ENCODE data around the gene ADGRL1.
"Not testable (repeated sequence)": the region's sequence is repeated elsewhere in the genome, so short reads cannot be mapped to it uniquely, and the experiment has no call there.

Gene ADGRL1

GRCh38 chr19:14243718-14244117 lies 37.7 kb upstream of the ADGRL1 start:
- H3K36me3 ChIP-seq; H3K27me3 ChIP-seq; H3K4me3 ChIP-seq (ENCODE audit: low read depth, low read length); H3K4me1 ChIP-seq; DNase-seq; H3K9me3 ChIP-seq: not testable (repeated sequence)

GRCh38 chr19:14237014-14237941 lies 31.3 kb upstream of the ADGRL1 start:
- H3K9me3 ChIP-seq = no peaks in the 10 kb centered on the region
- no peaks in the 10 kb centered on the region for H3K27me3 ChIP-seq
- DNase-seq = no peak
- H3K36me3 ChIP-seq = no peaks in the 10 kb centered on the region
- TF ChIP-seq CTCF (IDR thresholded peaks at IDR 0.05; ENCODE audit: low read depth, low read length) = no peak
- H3K4me1 ChIP-seq = no peaks in the 10 kb centered on the region
- no peak overlapping the region for H3K4me3 ChIP-seq (ENCODE audit: low read depth, low read length)

DNA sequence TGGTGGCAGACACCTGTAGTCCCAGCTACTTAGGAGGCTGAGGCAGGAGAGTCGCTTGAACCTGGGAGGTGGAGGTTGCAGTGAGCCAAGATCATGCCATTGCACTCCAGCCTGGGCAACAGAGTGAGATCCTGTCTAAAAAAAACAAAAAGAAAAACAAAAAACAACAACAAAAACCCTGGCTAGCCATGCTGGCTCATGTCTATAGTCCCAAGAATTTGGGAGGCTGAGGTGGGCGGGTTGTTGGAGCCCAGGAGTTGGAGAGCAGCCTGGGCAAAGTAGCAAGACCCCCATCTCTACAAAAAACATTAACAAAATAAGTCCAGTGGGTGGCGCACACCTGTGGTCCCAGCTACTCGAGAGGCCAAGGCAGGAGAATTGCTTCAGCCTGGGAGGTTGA lies 27.0 kb upstream of the ADGRL1 start:
- not testable (repeated sequence) for H3K4me1 ChIP-seq; H3K9me3 ChIP-seq; H3K4me3 ChIP-seq (ENCODE audit: low read depth, low read length); H3K36me3 ChIP-seq; DNase-seq; H3K27me3 ChIP-seq

DNA sequence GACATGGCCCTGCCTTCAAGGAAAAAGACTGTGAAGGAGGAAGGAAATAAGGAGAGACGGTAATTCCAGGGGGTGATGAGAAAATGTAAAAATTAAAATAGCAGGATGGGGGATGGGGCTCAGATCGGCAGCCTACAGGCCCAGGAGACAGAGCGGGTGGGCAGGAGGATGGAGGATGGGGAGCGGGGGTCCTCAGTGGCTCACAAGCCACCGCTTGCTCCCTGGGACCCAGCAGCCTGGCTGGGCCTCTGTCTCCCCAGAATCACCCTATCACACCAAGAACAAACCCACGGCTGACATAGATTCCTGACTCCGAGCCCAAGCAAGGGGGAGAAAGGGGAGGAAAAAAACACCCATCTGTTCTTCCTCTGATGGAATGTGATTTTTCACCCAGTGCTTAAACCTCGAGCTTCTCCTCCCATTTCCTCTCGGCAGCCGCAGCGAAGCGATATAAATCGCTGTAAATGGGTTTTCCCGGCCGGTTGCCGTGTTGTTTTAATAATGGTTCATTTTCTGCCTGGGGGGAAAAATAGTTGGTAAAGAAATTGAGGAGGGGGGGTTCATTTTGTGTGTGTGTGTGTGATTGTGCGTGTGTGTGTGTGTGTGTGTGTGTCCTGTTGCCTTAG lies 22.6 kb upstream of the ADGRL1 start:
- H3K4me1 ChIP-seq; DNase-seq; H3K36me3 ChIP-seq; H3K9me3 ChIP-seq; H3K27me3 ChIP-seq; H3K4me3 ChIP-seq (ENCODE audit: low read depth, low read length): not testable (repeated sequence)

GRCh38 chr19:14226498-14226897 lies 20.5 kb upstream of the ADGRL1 start:
- H3K36me3 ChIP-seq; DNase-seq; H3K4me3 ChIP-seq (ENCODE audit: low read depth, low read length); H3K4me1 ChIP-seq; H3K27me3 ChIP-seq; H3K9me3 ChIP-seq: not testable (repeated sequence)

DNA sequence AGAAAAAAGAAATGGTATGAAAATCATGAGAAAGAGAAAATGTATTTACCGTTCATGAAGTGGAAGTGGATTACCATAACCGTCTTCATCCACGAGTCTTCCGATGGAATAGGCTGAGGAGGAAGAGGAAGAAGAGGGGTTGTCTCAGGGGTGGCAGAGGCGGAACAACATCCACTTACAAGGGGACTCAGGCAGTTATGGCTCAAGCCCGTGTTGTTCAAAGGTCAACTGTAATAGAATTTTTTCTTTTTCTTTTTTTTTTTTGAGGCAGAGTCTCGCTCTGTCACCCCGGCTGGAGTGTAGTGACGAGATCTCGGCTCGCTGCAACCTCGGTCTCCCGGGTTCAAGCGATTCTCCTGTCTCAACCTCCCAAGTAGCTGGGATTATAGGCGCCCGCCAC lies 16.9 kb upstream of the ADGRL1 start:
- no peak for DNase-seq
- H3K9me3 ChIP-seq = no peaks in the 10 kb centered on the region
- no peaks in the 10 kb centered on the region for H3K36me3 ChIP-seq
- H3K27me3 ChIP-seq = no peaks in the 10 kb centered on the region
- no peaks in the 10 kb centered on the region for H3K4me1 ChIP-seq
- no peak overlapping the region for H3K4me3 ChIP-seq (ENCODE audit: low read depth, low read length)
- TF ChIP-seq CTCF (IDR thresholded peaks at IDR 0.05; ENCODE audit: low read depth, low read length) = no peak

DNA sequence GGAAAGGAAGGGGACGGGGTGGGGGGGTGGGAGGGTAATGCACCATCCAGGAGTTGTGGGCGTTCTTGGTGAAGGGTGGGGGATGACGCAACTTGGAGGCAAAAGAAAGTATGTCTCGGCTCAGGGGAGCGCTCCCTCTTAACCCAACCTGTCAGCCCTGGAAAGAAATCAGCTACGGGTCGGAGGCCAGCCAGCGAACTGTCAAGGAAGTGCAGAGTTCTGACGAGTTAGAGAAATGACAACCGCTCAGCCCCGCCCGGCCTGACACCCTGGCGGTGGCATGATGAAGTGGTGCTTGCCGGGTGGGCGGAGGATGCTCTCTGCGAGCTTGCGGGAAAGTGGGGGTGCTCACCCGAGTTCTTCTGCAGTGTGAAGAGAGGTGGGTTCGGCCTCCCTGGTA lies 15.4 kb upstream of the ADGRL1 start:
- not testable (repeated sequence) for H3K27me3 ChIP-seq; H3K36me3 ChIP-seq; H3K9me3 ChIP-seq; H3K4me1 ChIP-seq; H3K4me3 ChIP-seq (ENCODE audit: low read depth, low read length)
- peak; percentile 30 for DNase-seq
- peak; percentile 14; the same call in 1 of the 2 replicates for TF ChIP-seq CTCF (IDR thresholded peaks at IDR 0.05; ENCODE audit: low read depth, low read length)

DNA sequence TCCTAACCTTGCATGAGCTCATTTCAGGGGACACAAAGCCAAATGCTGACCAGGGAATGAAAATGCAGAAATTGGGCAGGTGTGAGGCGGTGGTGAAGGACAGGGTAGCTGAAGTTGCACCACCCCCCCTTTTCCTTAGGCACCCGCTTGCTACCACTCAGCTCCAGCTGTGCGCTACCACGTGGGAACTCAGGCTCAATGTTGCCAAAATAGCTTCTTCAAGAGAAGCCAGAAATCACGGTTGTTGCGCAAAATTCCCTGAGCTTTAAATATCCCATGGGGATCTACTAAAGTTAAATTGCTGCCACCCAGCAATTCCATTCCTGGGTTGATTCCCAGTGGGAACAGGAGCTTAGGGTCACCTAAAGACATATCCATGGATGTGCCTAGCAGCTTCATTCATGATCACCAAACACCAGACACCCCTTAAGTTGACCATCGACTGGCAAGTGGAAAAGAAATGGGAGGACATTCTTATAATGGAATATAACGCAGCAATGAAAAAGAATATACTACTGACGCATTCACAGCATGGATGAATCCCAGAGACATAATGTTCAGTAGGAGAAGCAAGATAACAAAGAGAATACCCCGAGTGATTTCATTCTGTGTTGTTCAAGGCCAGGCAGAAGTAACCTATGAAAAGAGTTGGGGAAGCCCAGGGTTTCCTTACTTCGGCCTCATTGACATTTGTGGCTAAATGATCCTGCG lies 12.8 kb upstream of the ADGRL1 start:
- Histone ChIP-seq H3K9me3 (no peaks in the 10 kb centered on the region), H3K27me3 (no peaks in the 10 kb centered on the region), H3K4me1 (no peaks in the 10 kb centered on the region), H3K4me3 (ENCODE audit: low read depth, low read length) (no peak overlapping the region), H3K36me3 (no peaks in the 10 kb centered on the region)
- no peak for DNase-seq
- TF ChIP-seq CTCF (IDR thresholded peaks at IDR 0.05; ENCODE audit: low read depth, low read length) = no peak

DNA sequence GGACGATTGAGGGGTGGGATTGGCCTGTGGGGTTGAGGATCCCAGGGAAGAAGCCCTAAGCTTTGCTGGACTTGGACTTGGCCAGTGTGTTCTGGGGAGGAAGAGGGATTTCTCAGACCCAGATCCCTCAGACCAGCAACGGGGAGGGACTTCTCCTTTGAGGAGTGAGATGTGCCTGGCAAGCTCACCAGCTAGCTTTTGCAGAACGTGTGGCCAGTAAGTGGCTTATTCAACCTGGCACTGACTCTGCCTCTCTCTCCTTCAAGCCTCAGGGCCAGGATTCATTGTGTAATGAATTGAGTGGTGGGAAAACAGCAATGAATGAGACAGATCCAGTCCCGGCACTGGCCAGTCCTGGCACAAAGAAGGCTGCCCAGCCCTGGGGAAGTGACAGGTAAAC lies 11.9 kb upstream of the ADGRL1 start:
- H3K36me3 ChIP-seq; H3K4me1 ChIP-seq; H3K4me3 ChIP-seq (ENCODE audit: low read depth, low read length); H3K9me3 ChIP-seq; DNase-seq; H3K27me3 ChIP-seq: not testable (repeated sequence)

Data from BE2C (cell line).